ENCODE results near the gene GATA5.

GRCh38 chr20:62487561-62488354 lies 12.0 kb upstream of the GATA5 start:
- TF ChIP-seq CTCF (IDR thresholded peaks at IDR 0.05; ENCODE audit: extremely low read depth in 1 of 2, insufficient read depth in 1 of 2, low read depth in 1 of 2, low read length in 2 of 2) (no peak), EZH2 (IDR thresholded peaks at IDR 0.05; ENCODE audit: borderline replicate concordance, low read depth, low read length, severe bottlenecking) (peak; percentile 40), FOS (IDR thresholded peaks at IDR 0.05; ENCODE audit: borderline replicate concordance, insufficient read depth, low read length) (no peak), POLR2A (IDR thresholded peaks at IDR 0.05; ENCODE audit: low read depth, low read length) (no peak), POLR2AphosphoS5 (IDR thresholded peaks at IDR 0.05; ENCODE audit: insufficient read depth, low read depth, low read length) (no peak)

Data from endothelial cell of umbilical vein (primary cell).